Measurements from ENCODE around the gene ISOC1. TPM values are rescaled to one million over a fixed set of nuclear protein-coding genes. Genes with fewer than 3 reads are reported as not detected.
A peak's percentile ranks its signal among the peaks of the same experiment; 100 is the strongest.

ISOC1 gene
- total RNA-seq, 4 donors from 2014 or later: 18.1 to 45.1 (median 26.2) TPM

DNA sequence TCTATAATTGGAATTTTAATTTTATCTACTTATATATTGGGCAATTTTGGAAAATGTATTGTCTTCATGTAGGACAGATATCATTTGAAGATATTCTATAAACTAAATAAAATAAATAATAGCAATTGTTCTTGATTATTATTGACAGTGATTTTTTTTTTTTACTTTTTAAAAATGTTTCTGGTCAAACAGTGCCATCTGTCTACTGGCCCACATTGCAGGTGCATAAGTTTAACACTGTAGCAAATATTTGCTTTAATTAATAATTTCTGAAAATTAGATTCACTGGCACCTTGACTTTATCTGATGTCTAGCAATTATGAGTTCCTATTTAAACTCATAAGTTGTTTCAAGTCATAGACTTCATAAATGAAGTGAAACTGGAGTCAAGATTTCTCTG is 41.1 kb upstream of the ISOC1 start:
- Histone ChIP-seq H3K4me1 (no peaks in the 10 kb centered on the region), H3K9me3 (no peaks in the 10 kb centered on the region), H3K27me3 (no peaks in the 10 kb centered on the region), H3K4me3 (replicated peaks in 1 of 3) (no peak overlapping the region), H3K36me3 (no peaks in the 10 kb centered on the region), H3K27ac (no peak overlapping the region)
- intact Hi-C loops (cut with DNase I): no loop called here
- no peak for TF ChIP-seq POLR2A (IDR thresholded peaks at IDR 0.05)
- TF ChIP-seq, protein P1, sequence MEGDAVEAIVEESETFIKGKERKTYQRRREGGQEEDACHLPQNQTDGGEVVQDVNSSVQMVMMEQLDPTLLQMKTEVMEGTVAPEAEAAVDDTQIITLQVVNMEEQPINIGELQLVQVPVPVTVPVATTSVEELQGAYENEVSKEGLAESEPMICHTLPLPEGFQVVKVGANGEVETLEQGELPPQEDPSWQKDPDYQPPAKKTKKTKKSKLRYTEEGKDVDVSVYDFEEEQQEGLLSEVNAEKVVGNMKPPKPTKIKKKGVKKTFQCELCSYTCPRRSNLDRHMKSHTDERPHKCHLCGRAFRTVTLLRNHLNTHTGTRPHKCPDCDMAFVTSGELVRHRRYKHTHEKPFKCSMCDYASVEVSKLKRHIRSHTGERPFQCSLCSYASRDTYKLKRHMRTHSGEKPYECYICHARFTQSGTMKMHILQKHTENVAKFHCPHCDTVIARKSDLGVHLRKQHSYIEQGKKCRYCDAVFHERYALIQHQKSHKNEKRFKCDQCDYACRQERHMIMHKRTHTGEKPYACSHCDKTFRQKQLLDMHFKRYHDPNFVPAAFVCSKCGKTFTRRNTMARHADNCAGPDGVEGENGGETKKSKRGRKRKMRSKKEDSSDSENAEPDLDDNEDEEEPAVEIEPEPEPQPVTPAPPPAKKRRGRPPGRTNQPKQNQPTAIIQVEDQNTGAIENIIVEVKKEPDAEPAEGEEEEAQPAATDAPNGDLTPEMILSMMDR (IDR thresholded peaks at IDR 0.05): peak in 1 of 6 experiments; percentile 17
- DNase-seq: no peak

DNA sequence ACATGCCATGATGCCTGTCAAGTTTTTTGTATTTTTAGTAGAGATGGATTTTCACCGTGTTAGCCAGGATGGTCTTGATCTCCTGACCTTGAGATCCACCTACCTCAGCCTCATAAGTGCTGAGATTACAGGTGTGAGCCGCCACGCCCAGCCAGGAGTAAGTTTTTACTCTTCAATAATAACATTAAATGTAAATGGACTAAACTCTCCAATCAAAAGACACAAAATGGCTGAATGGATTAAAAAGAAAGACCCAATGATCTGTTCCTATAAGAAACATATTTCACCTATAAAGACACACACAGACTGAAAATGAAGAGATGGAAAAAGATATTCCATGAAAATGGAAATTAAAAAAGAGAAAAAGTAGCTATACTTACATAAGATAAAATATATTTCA is 37.2 kb upstream of the ISOC1 start:
- intact Hi-C loops (cut with DNase I): no loop called here

DNA sequence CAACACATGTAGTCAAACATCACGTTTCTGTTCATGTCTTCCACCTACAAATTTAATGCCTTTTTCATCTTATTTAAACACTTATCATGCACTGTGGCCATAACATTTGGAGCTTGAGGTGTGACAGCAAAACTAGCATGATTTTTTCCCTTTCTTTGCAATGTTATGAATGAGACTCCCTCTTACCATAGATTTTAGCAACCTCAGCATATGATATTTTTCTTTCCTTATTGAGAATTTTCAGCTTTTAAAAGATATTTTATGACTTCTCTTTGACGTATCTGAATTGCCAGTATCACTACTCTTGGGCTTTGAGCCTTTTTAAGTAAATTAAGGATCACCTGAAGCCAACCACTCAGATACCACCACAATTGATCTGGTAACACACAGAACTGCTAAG is 32.7 kb upstream of the ISOC1 start:
- intact Hi-C loops (cut with DNase I): no loop called here
- TF ChIP-seq POLR2A (IDR thresholded peaks at IDR 0.05): no peak
- TF ChIP-seq, protein P1 (IDR thresholded peaks at IDR 0.05): no peak
- Histone ChIP-seq H3K36me3 (no peaks in the 10 kb centered on the region), H3K27ac (no peak overlapping the region), H3K9me3 (no peaks in the 10 kb centered on the region), H3K4me1 (no peaks in the 10 kb centered on the region), H3K27me3 (no peaks in the 10 kb centered on the region), H3K4me3 (replicated peaks in 1 of 3) (no peak overlapping the region)
- no peak for DNase-seq
- WGBS, 2 donors: 53 to 65% methylated on average over 2 of the region's 2 CpGs

More for the DNA sequence above, 37.2 kb upstream of the ISOC1 start:
- H3K27me3 ChIP-seq: no peaks in the 10 kb centered on the region
- no peak overlapping the region for H3K4me3 ChIP-seq (replicated peaks in 1 of 3)
- H3K4me1 ChIP-seq: no peaks in the 10 kb centered on the region
- DNase-seq: no peak
- no peak for TF ChIP-seq POLR2A (IDR thresholded peaks at IDR 0.05)
- TF ChIP-seq, protein P1 (IDR thresholded peaks at IDR 0.05): no peak
- H3K27ac ChIP-seq: no peak overlapping the region
- H3K9me3 ChIP-seq: no peaks in the 10 kb centered on the region
- 78 to 94% methylated on average over 3 of the region's 3 CpGs for WGBS, 2 donors
- H3K36me3 ChIP-seq: no peaks in the 10 kb centered on the region

DNA sequence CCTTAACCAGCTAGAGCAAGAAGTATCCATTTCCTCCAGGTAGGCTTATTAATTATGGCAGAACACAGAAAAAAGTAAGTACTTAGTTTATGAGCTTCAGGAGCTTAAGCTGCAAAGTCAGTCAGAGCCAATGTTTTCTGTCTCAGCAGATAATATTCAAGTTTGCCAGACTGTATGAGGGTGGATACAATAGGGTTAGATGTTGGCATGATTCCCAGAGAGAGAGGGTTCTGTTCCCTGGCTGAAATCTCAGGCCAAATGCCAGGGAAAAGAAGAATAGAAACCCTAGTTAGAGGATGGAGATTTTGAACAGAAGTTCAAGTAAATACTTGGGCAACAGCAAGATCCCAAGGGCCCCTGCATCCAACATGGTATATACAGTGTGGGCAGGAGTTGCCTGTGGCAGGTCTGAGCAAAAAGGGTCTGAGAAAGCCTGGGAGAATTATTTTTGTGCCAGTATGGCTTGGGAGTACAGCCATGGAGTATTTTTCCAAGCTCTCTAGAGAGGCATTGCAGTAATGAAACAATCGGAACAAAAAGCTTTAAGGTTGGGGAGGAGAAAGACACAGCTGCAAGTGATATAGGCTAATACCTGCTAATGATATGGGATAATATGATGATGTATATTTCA is 31.0 kb upstream of the ISOC1 start:
- no peaks in the 10 kb centered on the region for H3K27me3 ChIP-seq
- intact Hi-C loops (cut with DNase I): no loop called here
- H3K9me3 ChIP-seq: no peaks in the 10 kb centered on the region
- H3K4me3 ChIP-seq (replicated peaks in 1 of 3): no peak overlapping the region
- no peaks in the 10 kb centered on the region for H3K36me3 ChIP-seq
- 29 to 48% methylated on average over 1 of the region's 1 CpG for WGBS, 2 donors
- no peak for DNase-seq
- no peak overlapping the region for H3K27ac ChIP-seq
- TF ChIP-seq, protein P1 (IDR thresholded peaks at IDR 0.05): no peak
- H3K4me1 ChIP-seq: no peaks in the 10 kb centered on the region

DNA sequence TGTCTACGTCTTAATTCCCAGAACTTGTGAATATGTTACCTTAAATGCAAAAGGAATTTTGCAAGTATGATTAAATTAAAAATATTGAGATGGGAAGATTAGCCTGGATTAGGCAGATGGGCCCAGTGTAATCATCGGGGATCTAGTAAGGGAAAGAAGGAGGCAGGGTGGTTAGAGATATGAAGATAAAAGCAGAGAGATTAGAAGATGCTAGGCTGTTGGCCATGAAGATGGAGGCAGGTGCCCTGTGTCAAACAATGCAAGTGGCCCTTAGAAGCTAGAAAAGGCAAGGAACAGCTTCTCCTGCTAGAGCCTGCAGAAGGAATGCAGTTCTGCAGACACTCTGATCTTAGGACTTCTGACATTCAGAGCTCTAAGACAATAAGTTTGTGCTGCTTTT is 28.8 kb upstream of the ISOC1 start:
- intact Hi-C loops (cut with DNase I): no loop called here
- no peaks in the 10 kb centered on the region for H3K36me3 ChIP-seq
- DNase-seq: no peak
- H3K9me3 ChIP-seq: no peaks in the 10 kb centered on the region
- H3K27ac ChIP-seq: no peak overlapping the region
- TF ChIP-seq POLR2A (IDR thresholded peaks at IDR 0.05): no peak
- TF ChIP-seq, protein P1 (IDR thresholded peaks at IDR 0.05): no peak
- H3K4me1 ChIP-seq: no peaks in the 10 kb centered on the region
- 79 to 81% methylated on average over 2 of the region's 2 CpGs for WGBS, 2 donors
- no peaks in the 10 kb centered on the region for H3K27me3 ChIP-seq
- H3K4me3 ChIP-seq (replicated peaks in 1 of 3): no peak overlapping the region
